Activated CD8-positive, alpha-beta memory T cell treated with anti-CD3 and anti-CD28 coated beads for 1 hour (primary cell): ENCODE measurements around the gene CYP20A1.

ENCODE experiments used
- DNase-seq, 2 donors: peaks; one replicate each; pipeline ENCODE4 v3.0.0-alpha.2; 2020; ENCODE audit warnings: low read depth in 1 of 2; ENCODE audit errors: extremely low read depth in 1 of 2

CYP20A1 gene

GRCh38 chr2:203354966-203355365 is 116.1 kb downstream of the CYP20A1 start:
- DNase-seq = no peak
